ENCODE results near the gene PDIA2.

DNA sequence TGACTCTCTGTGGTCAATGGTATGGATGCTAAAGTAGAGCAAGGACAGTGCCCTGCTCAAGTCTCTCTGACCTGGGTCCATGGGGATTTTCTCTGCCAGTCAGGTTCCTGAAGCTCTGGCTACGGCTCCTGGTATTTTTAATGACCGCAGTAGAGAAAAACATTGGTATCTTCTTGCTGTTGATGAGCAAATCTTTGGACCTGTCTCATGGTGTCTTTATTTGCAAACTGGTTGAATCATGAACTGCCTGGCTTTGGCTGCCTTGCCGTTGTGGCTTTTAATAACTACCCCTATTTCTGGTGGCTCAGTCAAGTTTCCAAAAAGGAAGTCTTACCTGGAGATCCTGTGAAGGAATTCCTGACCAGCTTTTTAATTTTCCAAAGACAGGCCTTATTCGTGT lies 39.6 kb upstream of the PDIA2 start:
- TF ChIP-seq, protein P1, sequence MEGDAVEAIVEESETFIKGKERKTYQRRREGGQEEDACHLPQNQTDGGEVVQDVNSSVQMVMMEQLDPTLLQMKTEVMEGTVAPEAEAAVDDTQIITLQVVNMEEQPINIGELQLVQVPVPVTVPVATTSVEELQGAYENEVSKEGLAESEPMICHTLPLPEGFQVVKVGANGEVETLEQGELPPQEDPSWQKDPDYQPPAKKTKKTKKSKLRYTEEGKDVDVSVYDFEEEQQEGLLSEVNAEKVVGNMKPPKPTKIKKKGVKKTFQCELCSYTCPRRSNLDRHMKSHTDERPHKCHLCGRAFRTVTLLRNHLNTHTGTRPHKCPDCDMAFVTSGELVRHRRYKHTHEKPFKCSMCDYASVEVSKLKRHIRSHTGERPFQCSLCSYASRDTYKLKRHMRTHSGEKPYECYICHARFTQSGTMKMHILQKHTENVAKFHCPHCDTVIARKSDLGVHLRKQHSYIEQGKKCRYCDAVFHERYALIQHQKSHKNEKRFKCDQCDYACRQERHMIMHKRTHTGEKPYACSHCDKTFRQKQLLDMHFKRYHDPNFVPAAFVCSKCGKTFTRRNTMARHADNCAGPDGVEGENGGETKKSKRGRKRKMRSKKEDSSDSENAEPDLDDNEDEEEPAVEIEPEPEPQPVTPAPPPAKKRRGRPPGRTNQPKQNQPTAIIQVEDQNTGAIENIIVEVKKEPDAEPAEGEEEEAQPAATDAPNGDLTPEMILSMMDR (IDR thresholded peaks at IDR 0.05; ENCODE audit: low read depth, low read length, missing input control) = no peak
- TF ChIP-seq TAF1 (conservative IDR thresholded peaks at IDR 0.05) = no peak
- TF ChIP-seq GABPA (IDR thresholded peaks at IDR 0.05 in 1 of 2, conservative IDR thresholded peaks at IDR 0.05 in 1 of 2) = no peak
- TF ChIP-seq HNF4A (conservative IDR thresholded peaks at IDR 0.05) = no peak
- no peak for TF ChIP-seq EGR1 (IDR thresholded peaks at IDR 0.05; ENCODE audit: low read depth in 2 of 2)
- TF ChIP-seq, protein P2, sequence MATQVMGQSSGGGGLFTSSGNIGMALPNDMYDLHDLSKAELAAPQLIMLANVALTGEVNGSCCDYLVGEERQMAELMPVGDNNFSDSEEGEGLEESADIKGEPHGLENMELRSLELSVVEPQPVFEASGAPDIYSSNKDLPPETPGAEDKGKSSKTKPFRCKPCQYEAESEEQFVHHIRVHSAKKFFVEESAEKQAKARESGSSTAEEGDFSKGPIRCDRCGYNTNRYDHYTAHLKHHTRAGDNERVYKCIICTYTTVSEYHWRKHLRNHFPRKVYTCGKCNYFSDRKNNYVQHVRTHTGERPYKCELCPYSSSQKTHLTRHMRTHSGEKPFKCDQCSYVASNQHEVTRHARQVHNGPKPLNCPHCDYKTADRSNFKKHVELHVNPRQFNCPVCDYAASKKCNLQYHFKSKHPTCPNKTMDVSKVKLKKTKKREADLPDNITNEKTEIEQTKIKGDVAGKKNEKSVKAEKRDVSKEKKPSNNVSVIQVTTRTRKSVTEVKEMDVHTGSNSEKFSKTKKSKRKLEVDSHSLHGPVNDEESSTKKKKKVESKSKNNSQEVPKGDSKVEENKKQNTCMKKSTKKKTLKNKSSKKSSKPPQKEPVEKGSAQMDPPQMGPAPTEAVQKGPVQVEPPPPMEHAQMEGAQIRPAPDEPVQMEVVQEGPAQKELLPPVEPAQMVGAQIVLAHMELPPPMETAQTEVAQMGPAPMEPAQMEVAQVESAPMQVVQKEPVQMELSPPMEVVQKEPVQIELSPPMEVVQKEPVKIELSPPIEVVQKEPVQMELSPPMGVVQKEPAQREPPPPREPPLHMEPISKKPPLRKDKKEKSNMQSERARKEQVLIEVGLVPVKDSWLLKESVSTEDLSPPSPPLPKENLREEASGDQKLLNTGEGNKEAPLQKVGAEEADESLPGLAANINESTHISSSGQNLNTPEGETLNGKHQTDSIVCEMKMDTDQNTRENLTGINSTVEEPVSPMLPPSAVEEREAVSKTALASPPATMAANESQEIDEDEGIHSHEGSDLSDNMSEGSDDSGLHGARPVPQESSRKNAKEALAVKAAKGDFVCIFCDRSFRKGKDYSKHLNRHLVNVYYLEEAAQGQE (IDR thresholded peaks at IDR 0.05) = no peak
- no peak for TF ChIP-seq SP1 (IDR thresholded peaks at IDR 0.05)
- TF ChIP-seq RAD21 (IDR thresholded peaks at IDR 0.05) = no peak
- no peak for TF ChIP-seq YY1 (IDR thresholded peaks at IDR 0.05)
- TF ChIP-seq RXRA (IDR thresholded peaks at IDR 0.05) = no peak
- TF ChIP-seq, protein P3, sequence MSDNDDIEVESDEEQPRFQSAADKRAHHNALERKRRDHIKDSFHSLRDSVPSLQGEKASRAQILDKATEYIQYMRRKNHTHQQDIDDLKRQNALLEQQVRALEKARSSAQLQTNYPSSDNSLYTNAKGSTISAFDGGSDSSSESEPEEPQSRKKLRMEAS (IDR thresholded peaks at IDR 0.05) = no peak
- no peak for TF ChIP-seq NR2F2 (IDR thresholded peaks at IDR 0.05)
- TF ChIP-seq, protein P4, sequence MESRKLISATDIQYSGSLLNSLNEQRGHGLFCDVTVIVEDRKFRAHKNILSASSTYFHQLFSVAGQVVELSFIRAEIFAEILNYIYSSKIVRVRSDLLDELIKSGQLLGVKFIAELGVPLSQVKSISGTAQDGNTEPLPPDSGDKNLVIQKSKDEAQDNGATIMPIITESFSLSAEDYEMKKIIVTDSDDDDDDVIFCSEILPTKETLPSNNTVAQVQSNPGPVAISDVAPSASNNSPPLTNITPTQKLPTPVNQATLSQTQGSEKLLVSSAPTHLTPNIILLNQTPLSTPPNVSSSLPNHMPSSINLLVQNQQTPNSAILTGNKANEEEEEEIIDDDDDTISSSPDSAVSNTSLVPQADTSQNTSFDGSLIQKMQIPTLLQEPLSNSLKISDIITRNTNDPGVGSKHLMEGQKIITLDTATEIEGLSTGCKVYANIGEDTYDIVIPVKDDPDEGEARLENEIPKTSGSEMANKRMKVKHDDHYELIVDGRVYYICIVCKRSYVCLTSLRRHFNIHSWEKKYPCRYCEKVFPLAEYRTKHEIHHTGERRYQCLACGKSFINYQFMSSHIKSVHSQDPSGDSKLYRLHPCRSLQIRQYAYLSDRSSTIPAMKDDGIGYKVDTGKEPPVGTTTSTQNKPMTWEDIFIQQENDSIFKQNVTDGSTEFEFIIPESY (IDR thresholded peaks at IDR 0.05) = no peak
- no peak for TF ChIP-seq FOXA1 (IDR thresholded peaks at IDR 0.05)
